Measurements from ENCODE around the gene CNTLN. TPM values are rescaled to one million over a fixed set of nuclear protein-coding genes. Genes with fewer than 3 reads are reported as not detected.

Gene CNTLN
- total and polyA plus RNA-seq, 2 of the 13 experiments (the other 11 are each of a cell fraction or from before 2014, with no cell fraction given), result 1.5 to 5.7 TPM

GRCh38 chr9:17332115-17332514 is 197.3 kb downstream of the CNTLN start (continued):
- TF ChIP-seq ZNF274 (CRISPR knock-in tag; IDR thresholded peaks at IDR 0.05), result no peak
- TF ChIP-seq ZNF546 (CRISPR knock-in tag; conservative IDR thresholded peaks at IDR 0.05), result no peak

- H3K4me2 ChIP-seq (ENCODE audit: low read depth, low read length), result no peak overlapping the region
- H3K9ac ChIP-seq (ENCODE audit: insufficient read depth, low read depth, low read length), result no peak overlapping the region
- FAIRE-seq, result no peak
- POLR2A ChIA-PET, result no interaction called here
- no peaks in the 10 kb centered on the region for H3K4me1 ChIP-seq (ENCODE audit: insufficient read depth, low read length)
- no peaks in the 10 kb centered on the region for H3K27me3 ChIP-seq (ENCODE audit: control insufficient read depth in 1 of 2, insufficient read depth in 2 of 2, low read length in 2 of 2)
- H3K27ac ChIP-seq (ENCODE audit: extremely low read length, insufficient read depth, low read length), result no peak overlapping the region
- peaks cover 13% of the 10 kb centered on the region for H3K9me3 ChIP-seq (ENCODE audit: low read length)
- H3K4me3 ChIP-seq (replicated peaks in 1 of 3; ENCODE audit: insufficient read depth in 1 of 3, low read depth in 2 of 3, low read length in 3 of 3), result no peak overlapping the region
- BruUV-seq (replicated peaks), result no TSS peak
- H3K79me2 ChIP-seq (ENCODE audit: insufficient read depth, low read length), result no peaks in the 10 kb centered on the region
- no peak overlapping the region for H2AFZ ChIP-seq (ENCODE audit: low read length)
- in situ Hi-C loops (cut with HindIII; ENCODE audit: extremely low pct_ligation_motif_present, low pct_unique_long_range_greater_than_20kb) (no loop called here), intact Hi-C loops (cut with micrococcal nuclease; ENCODE audit: unreplicated experiment) (no loop called here)
- no peak for ATAC-seq
- CTCF ChIA-PET (ENCODE audit: low intra/inter-chr PET ratio, low total read pairs), result no interaction called here
- TF ChIP-seq, protein P1, sequence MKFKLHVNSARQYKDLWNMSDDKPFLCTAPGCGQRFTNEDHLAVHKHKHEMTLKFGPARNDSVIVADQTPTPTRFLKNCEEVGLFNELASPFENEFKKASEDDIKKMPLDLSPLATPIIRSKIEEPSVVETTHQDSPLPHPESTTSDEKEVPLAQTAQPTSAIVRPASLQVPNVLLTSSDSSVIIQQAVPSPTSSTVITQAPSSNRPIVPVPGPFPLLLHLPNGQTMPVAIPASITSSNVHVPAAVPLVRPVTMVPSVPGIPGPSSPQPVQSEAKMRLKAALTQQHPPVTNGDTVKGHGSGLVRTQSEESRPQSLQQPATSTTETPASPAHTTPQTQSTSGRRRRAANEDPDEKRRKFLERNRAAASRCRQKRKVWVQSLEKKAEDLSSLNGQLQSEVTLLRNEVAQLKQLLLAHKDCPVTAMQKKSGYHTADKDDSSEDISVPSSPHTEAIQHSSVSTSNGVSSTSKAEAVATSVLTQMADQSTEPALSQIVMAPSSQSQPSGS (CRISPR knock-in tag; IDR thresholded peaks at IDR 0.05), result no peak
- TF ChIP-seq ZBTB21 (CRISPR knock-in tag; IDR thresholded peaks at IDR 0.05) (no peak), RXRB (CRISPR knock-in tag; IDR thresholded peaks at IDR 0.05; ENCODE audit: borderline replicate concordance) (no peak), ATF3 (CRISPR knock-in tag; IDR thresholded peaks at IDR 0.05) (no peak), POLR2AphosphoS2 (IDR thresholded peaks at IDR 0.05; ENCODE audit: low read depth, low read length) (no peak)
- H4K20me1 ChIP-seq (ENCODE audit: insufficient read depth, low read length), result no peaks in the 10 kb centered on the region
- DNase-seq (ENCODE audit: low spot score), result no peak
- H3K36me3 ChIP-seq (replicated peaks in 1 of 2; ENCODE audit: control insufficient read depth in 1 of 2, insufficient read depth in 2 of 2, low read length in 2 of 2), result no peaks in the 10 kb centered on the region
Observed at GRCh38 chr9:17339156-17339555, 204.3 kb downstream of the CNTLN start.
